SK-N-SH treated with all-trans-retinoic acid at 6 μM for 48 hours (cell line): ENCODE measurements around the gene GREB1.

Experiments
- ATAC-seq: fragments of 200-7000 bp; cut with Tn5 transposase; 3 replicates; pipeline ENCODE4 v1.9.1; 2020; ENCODE audit warnings: mild to moderate bottlenecking, moderate library complexity
- ARNTL ChIP-seq: fragments of 450-650 bp; formaldehyde crosslinking; IDR thresholded peaks from 2 replicates; pipeline ENCODE4 v1.5.0; 2020; ENCODE audit warnings: low read depth, mild to moderate bottlenecking, moderate library complexity, borderline replicate concordance
- BACH2 ChIP-seq: fragments of 250-450 bp; sonication (Bioruptor Pico); IDR thresholded peaks from 2 replicates; pipeline ENCODE4 v1.9.0; 2021; ENCODE audit warnings: mild to moderate bottlenecking, borderline replicate concordance
- CSDC2 ChIP-seq: fragments of 250-450 bp; sonication (Bioruptor Pico); IDR thresholded peaks from 2 replicates; pipeline ENCODE4 v1.5.0; 2020; ENCODE audit warnings: mild to moderate bottlenecking, moderate library complexity
- ESRRG ChIP-seq: fragments of 250-450 bp; sonication (Bioruptor Pico); IDR thresholded peaks from 2 replicates; pipeline ENCODE4 v1.6.1; 2021; ENCODE audit warnings: mild to moderate bottlenecking
- GLIS3 ChIP-seq: fragments of 250-450 bp; sonication (Bioruptor Pico); IDR thresholded peaks from 2 replicates; pipeline ENCODE4 v1.5.0; 2020; ENCODE audit warnings: mild to moderate bottlenecking, moderate library complexity
- ISL1 ChIP-seq: fragments of 250-450 bp; sonication (Bioruptor Pico); IDR thresholded peaks from 2 replicates; pipeline ENCODE4 v2.1.2; 2022; ENCODE audit warnings: mild to moderate bottlenecking, moderate library complexity
- OSR1 ChIP-seq: fragments of 250-450 bp; sonication (Bioruptor Pico); IDR thresholded peaks from 2 replicates; pipeline ENCODE4 v1.8.0; 2022; ENCODE audit warnings: moderate library complexity, mild to moderate bottlenecking, inconsistent platforms
- PPARA ChIP-seq: fragments of 250-450 bp; sonication (Bioruptor Pico); IDR thresholded peaks from 2 replicates; pipeline ENCODE4 v1.5.0; 2020; ENCODE audit warnings: mild to moderate bottlenecking, borderline replicate concordance
- RARB ChIP-seq: fragments of 250-450 bp; sonication (Bioruptor Pico); IDR thresholded peaks from 2 replicates; pipeline ENCODE4 v1.8.0; 2021; ENCODE audit warnings: mild to moderate bottlenecking, moderate library complexity
- SNAI2 ChIP-seq: fragments of 250-450 bp; sonication (Bioruptor Pico); IDR thresholded peaks from 2 replicates; pipeline ENCODE4 v1.5.0; 2020; ENCODE audit warnings: mild to moderate bottlenecking, moderate library complexity
- TCF4 ChIP-seq: fragments of 250-450 bp; sonication (Bioruptor Pico); IDR thresholded peaks from 2 replicates; pipeline ENCODE4 v1.8.0; 2021; ENCODE audit warnings: mild to moderate bottlenecking, moderate library complexity, borderline replicate concordance
- TOX ChIP-seq: fragments of 250-450 bp; sonication (Bioruptor Pico); IDR thresholded peaks from 2 replicates; pipeline ENCODE4 v1.8.0; 2021; ENCODE audit warnings: mild to moderate bottlenecking, moderate library complexity, borderline replicate concordance
- ZFP3 ChIP-seq: fragments of 250-450 bp; sonication (Bioruptor Pico); IDR thresholded peaks from 2 replicates; pipeline ENCODE4 v1.5.0; 2020; ENCODE audit warnings: mild to moderate bottlenecking, moderate library complexity
- ZFP30 ChIP-seq: fragments of 450-650 bp; formaldehyde crosslinking; IDR thresholded peaks from 2 replicates; pipeline ENCODE4 v1.5.0; 2022; ENCODE audit warnings: mild to moderate bottlenecking, moderate library complexity
- ZNF565 ChIP-seq: fragments of 450-650 bp; formaldehyde crosslinking; conservative IDR thresholded peaks from 2 replicates; pipeline ENCODE4 v1.5.0; 2020; ENCODE audit warnings: low read depth, mild to moderate bottlenecking, moderate library complexity
- ZNF70 ChIP-seq: fragments of 450-650 bp; formaldehyde crosslinking; IDR thresholded peaks from 2 replicates; pipeline ENCODE4 v1.5.0; 2020; ENCODE audit warnings: mild to moderate bottlenecking, moderate library complexity
- ZNF8 ChIP-seq: fragments of 450-650 bp; formaldehyde crosslinking; IDR thresholded peaks from 2 replicates; pipeline ENCODE4 v1.5.0; 2020; ENCODE audit warnings: mild to moderate bottlenecking, moderate library complexity
- TF ChIP-seq, protein P1 (sequence below): fragments of 250-450 bp; sonication (Bioruptor Pico); IDR thresholded peaks from 2 replicates; pipeline ENCODE4 v1.5.1; 2021; ENCODE audit warnings: mild to moderate bottlenecking, moderate library complexity
- TF ChIP-seq, protein P2 (sequence below): fragments of 250-450 bp; sonication (Bioruptor Pico); IDR thresholded peaks from 2 replicates; pipeline ENCODE4 v1.8.0; 2021; ENCODE audit warnings: low read depth, mild to moderate bottlenecking, moderate library complexity, borderline replicate concordance
- TF ChIP-seq, protein P3 (sequence below): fragments of 250-450 bp; sonication (Bioruptor Pico); IDR thresholded peaks from 2 replicates; pipeline ENCODE4 v1.8.0; 2020; ENCODE audit warnings: mild to moderate bottlenecking, moderate library complexity, borderline replicate concordance
- TF ChIP-seq, protein P4 (sequence below): fragments of 250-450 bp; sonication (Bioruptor Pico); IDR thresholded peaks from 2 replicates; pipeline ENCODE4 v1.5.1; 2020; ENCODE audit warnings: low read depth, mild to moderate bottlenecking, moderate library complexity

The GREB1 gene

DNA sequence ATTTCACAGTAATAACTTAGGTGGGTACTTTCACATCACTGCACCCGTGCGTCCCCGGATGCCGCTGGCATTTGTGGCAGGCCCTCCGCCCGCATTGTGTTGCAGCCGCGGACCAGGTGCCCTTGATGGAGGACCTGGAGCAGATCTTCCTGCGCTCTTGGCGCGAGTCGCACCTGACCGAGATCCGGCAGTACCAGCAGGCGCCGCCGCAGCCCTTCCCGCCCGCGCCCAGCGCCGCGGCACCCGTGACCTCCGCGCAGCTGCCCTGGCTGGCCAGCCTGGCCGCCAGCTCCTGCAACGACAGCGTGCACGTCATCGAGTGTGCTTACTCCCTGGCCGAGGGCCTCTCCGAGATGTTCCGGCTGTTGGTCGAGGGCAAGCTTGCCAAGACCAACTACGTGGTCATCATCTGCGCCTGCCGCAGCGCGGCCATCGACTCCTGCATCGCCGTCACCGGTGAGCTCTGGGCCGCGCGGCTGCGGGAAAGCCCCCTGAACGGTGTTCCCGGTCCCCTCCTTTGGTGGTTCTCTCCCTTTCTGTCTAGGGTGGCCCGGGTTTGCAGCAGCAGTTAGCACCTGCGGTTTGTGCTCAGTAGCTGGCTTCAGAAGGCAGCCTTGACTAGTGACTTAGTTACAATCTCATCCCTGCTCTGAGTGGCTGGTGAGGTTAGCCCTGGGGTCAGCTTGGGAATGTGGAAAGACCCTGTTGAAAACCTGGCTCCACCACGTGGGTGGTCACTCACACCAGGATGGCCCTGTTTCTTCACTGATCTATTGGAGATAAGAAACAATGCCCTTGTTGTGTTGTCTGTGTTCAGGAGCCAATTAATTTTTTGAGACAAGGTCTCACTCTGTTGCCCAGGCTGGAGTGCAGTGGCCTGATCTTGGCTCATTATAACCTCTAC is 59.1 kb downstream of the GREB1 start:
- TF ChIP-seq ISL1 (CRISPR knock-in tag) (no peak), ZNF565 (CRISPR knock-in tag) (no peak), ZNF70 (CRISPR knock-in tag) (no peak), RARB (CRISPR knock-in tag) (no peak), ESRRG (CRISPR knock-in tag) (no peak), ZFP3 (CRISPR knock-in tag) (no peak), OSR1 (CRISPR knock-in tag) (no peak), SNAI2 (CRISPR knock-in tag) (no peak), TCF4 (CRISPR knock-in tag) (no peak), GLIS3 (no peak), PPARA (CRISPR knock-in tag) (no peak), ARNTL (CRISPR knock-in tag) (no peak), TOX (no peak)
- TF ChIP-seq, protein P1, sequence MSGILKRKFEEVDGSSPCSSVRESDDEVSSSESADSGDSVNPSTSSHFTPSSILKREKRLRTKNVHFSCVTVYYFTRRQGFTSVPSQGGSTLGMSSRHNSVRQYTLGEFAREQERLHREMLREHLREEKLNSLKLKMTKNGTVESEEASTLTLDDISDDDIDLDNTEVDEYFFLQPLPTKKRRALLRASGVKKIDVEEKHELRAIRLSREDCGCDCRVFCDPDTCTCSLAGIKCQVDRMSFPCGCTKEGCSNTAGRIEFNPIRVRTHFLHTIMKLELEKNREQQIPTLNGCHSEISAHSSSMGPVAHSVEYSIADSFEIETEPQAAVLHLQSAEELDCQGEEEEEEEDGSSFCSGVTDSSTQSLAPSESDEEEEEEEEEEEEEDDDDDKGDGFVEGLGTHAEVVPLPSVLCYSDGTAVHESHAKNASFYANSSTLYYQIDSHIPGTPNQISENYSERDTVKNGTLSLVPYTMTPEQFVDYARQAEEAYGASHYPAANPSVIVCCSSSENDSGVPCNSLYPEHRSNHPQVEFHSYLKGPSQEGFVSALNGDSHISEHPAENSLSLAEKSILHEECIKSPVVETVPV = no peak
- TF ChIP-seq, protein P2, sequence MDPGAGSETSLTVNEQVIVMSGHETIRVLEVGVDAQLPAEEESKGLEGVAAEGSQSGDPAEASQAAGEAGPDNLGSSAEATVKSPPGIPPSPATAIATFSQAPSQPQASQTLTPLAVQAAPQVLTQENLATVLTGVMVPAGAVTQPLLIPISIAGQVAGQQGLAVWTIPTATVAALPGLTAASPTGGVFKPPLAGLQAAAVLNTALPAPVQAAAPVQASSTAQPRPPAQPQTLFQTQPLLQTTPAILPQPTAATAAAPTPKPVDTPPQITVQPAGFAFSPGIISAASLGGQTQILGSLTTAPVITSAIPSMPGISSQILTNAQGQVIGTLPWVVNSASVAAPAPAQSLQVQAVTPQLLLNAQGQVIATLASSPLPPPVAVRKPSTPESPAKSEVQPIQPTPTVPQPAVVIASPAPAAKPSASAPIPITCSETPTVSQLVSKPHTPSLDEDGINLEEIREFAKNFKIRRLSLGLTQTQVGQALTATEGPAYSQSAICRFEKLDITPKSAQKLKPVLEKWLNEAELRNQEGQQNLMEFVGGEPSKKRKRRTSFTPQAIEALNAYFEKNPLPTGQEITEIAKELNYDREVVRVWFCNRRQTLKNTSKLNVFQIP (CRISPR knock-in tag) = no peak
- ATAC-seq = no peak

DNA sequence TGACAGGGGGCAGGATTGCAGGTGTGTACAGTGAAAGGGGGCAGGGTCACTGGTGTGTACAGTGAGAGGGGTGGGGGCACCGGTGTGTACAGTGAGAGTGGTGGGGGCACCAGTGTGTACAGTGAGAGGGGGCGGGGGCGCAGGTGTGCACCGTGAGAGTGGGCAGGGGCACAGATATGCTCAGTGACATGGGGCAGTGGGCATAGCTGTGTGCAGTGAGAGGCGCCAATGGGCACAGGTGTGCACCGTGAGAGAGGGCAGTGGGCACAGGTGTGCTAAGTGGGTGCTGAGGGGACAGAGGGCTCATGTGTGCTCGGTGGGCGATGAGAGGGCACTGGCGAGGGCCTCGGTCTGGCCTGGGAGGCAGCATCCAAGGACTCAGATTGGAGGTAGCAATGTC is 63.0 kb downstream of the GREB1 start:
- ATAC-seq = no peak

DNA sequence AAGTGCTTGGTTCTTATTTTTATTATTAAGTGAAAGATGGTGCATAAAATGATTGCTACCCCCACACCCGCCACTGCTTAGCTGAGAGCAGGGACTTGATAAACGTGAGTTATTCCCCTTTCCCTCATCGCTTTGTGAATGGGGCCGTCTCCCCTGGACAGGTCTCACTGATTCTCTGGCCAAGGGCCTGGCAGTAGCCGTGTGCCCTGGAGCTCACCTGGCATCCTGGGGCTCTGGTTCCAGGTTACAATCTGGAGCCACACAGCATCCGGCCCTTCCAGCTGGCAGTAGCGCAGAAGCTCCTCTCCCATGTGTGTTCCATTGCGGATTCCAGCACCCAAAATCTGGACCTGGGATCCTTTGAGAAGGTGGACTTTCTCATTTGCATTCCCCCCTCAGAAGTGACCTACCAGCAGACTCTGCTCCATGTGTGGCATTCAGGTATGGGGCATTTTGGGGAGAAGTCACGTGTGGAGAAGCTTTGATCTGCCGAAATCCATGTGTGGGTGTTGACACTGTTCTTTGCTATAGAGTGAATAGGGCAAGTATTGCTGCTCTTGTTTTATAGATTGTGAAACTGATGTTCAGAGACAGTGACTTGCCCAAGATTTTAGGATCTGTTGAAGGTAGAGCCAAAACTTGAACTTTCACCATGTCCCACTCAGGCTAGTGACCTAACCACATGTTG is 63.8 kb downstream of the GREB1 start:
- no peak for ATAC-seq
- TF ChIP-seq, protein P3, sequence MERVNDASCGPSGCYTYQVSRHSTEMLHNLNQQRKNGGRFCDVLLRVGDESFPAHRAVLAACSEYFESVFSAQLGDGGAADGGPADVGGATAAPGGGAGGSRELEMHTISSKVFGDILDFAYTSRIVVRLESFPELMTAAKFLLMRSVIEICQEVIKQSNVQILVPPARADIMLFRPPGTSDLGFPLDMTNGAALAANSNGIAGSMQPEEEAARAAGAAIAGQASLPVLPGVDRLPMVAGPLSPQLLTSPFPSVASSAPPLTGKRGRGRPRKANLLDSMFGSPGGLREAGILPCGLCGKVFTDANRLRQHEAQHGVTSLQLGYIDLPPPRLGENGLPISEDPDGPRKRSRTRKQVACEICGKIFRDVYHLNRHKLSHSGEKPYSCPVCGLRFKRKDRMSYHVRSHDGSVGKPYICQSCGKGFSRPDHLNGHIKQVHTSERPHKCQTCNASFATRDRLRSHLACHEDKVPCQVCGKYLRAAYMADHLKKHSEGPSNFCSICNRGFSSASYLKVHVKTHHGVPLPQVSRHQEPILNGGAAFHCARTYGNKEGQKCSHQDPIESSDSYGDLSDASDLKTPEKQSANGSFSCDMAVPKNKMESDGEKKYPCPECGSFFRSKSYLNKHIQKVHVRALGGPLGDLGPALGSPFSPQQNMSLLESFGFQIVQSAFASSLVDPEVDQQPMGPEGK (CRISPR knock-in tag) = no peak
- no peak for TF ChIP-seq BACH2
- no peak for TF ChIP-seq TOX
- TF ChIP-seq RARB (CRISPR knock-in tag) = no peak
- TF ChIP-seq CSDC2 (CRISPR knock-in tag) = no peak
- TF ChIP-seq ZFP30 (CRISPR knock-in tag) = no peak
- TF ChIP-seq ZNF70 (CRISPR knock-in tag) = no peak
- TF ChIP-seq ZNF8 (CRISPR knock-in tag) = no peak
- no peak for TF ChIP-seq ISL1 (CRISPR knock-in tag)
- TF ChIP-seq ARNTL (CRISPR knock-in tag) = no peak

More for the DNA sequence above, 63.0 kb downstream of the GREB1 start:
- no peak for TF ChIP-seq ZNF565 (CRISPR knock-in tag)
- no peak for TF ChIP-seq GLIS3
- TF ChIP-seq, protein P4, sequence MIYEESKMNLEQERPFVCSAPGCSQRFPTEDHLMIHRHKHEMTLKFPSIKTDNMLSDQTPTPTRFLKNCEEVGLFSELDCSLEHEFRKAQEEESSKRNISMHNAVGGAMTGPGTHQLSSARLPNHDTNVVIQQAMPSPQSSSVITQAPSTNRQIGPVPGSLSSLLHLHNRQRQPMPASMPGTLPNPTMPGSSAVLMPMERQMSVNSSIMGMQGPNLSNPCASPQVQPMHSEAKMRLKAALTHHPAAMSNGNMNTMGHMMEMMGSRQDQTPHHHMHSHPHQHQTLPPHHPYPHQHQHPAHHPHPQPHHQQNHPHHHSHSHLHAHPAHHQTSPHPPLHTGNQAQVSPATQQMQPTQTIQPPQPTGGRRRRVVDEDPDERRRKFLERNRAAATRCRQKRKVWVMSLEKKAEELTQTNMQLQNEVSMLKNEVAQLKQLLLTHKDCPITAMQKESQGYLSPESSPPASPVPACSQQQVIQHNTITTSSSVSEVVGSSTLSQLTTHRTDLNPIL = no peak

DNA sequence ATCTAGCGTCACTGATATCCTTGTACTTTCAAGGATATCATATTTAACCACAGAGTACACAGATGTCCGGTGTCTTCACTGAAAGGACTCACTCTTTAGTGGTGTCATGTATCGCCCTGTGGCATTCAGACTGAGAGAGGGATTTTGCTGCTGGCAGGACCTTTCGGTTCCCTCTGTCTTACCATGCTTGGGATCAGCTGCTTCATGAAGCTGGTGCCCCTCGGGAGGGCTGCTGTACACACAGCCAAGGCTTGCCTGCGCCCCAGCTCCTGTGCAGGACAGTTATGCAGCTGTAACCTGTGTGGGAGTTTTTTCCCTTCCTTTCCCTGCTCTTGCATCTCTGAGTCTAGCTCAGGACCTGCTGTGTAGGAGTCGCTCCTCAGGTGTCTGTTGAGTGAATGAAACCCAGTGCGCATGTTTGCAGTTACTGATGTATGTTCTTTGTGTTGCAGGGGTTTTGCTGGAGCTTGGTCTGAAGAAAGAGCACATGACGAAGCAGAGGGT is 64.4 kb downstream of the GREB1 start:
- peak; percentile 52 for ATAC-seq
- no peak for TF ChIP-seq RARB (CRISPR knock-in tag)
- TF ChIP-seq ZNF70 (CRISPR knock-in tag) = no peak
- TF ChIP-seq OSR1 (CRISPR knock-in tag) = no peak
- TF ChIP-seq, protein P4 = no peak
- TF ChIP-seq CSDC2 (CRISPR knock-in tag) = no peak
- TF ChIP-seq, protein P1 = no peak
